Measurements from ENCODE around the gene ITGA2. TPM values are rescaled to one million over a fixed set of nuclear protein-coding genes. Genes with fewer than 3 reads are reported as not detected.

Gene ITGA2
- total RNA-seq, 1 experiment from 2014 or later: 29.0 TPM

DNA sequence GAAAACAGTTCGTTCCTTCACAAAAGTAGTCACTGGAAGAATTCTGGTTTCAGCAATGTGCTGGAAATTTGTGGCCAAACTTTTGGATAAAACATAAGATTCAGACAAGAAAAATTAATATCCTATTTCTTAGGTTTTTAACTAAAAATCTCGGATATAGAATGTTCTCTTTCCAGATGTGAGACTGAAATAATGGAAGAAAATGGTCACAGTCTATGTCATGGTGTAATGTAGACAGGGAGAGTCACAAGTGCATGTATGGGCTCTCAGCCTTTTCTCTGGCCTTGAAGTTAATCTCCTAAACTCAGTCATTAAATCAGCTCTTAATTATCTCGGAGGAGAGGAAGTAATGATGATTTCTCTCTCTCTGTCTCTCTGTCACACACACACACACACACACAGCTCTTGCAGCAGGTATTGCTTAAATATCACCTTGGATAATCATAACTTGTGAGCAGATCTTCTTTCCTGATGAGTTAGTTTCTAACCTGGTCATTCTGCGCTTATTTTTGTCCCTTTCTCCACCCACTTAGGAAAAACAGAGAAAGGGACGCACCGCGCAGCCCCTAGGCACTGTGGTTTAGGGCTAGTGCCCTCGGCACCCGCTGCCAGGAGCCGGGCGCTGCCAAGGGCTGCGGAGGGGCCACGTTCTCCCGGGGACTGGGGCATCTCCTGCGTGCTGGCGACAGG lies 672 bp upstream of the ITGA2 start:
- no peak for DNase-seq (ENCODE audit: low spot score)

- peak; percentile 18 for DNase-seq (ENCODE audit: low spot score)
These were observed 802 bp downstream of the ITGA2 start for GRCh38 chr5:52989781-52990527.

- no peak for DNase-seq (ENCODE audit: low spot score)
These were observed 1.4 kb downstream of the ITGA2 start for GRCh38 chr5:52990528-52990925.

DNA sequence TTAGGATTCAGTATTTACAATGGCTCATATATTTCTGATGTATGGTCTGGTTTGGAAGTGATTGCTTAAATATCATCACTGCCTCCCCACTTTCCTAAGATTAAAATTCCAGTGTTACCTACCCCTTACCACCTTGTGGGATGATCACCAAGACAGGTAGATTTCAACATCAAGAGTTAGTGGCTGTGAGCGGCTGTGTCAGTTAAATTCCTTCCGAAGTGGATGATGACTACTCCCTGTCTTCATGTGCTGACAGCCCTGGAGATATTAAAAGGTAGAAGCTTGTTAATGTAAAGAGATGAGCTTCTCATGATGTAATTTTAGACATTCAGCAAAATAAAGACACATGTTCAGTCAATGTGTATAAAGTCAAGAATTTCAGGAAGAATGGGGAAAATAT lies 4.2 kb downstream of the ITGA2 start:
- DNase-seq (ENCODE audit: low spot score): no peak

- DNase-seq (ENCODE audit: low spot score): no peak
These were observed 5.1 kb downstream of the ITGA2 start for GRCh38 chr5:52994266-52994665.

DNA sequence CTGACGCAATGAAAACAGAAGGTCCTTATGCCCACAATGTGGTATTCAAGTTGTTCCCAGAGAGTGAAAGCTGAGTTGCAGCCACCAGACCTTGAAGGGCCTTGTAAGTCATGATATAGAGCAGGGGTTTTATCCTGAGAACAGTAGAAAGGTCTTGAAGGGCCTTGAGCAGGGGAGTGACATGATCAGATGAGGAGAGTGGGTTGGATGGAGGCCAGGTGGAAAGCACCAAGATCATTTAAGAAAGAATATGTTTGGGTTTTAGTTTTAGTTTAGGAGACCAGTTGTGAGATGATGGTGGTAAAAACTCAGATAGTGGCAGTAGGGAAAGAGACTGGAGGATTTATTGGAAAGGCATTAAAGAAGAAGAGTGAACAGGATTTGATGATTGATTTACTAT lies 5.9 kb downstream of the ITGA2 start:
- no peak for DNase-seq (ENCODE audit: low spot score)

GRCh38 chr5:52995914-52996313 lies 6.8 kb downstream of the ITGA2 start:
- DNase-seq (ENCODE audit: low spot score): no peak

DNA sequence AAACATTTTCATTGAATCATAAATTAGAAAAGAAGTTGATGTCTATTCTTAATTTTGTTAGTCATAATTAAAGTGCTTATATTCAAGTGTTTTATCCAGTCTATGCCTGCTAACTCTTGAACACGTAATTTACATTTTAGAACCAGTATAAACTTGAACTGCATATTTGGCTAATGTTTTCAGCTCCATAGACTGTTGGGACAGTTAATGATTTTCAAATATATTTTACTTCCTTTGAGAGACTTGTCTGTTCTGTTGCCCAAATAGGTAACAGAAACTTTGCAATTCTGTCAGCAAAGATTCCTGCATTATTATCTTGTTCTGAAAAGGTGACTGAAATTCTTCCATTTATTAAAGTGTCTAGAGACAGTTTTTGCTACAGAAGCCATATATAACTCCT lies 7.8 kb downstream of the ITGA2 start:
- DNase-seq (ENCODE audit: low spot score): no peak

- no peak for DNase-seq (ENCODE audit: low spot score)
These were observed 8.3 kb downstream of the ITGA2 start for GRCh38 chr5:52997424-52997823.

DNA sequence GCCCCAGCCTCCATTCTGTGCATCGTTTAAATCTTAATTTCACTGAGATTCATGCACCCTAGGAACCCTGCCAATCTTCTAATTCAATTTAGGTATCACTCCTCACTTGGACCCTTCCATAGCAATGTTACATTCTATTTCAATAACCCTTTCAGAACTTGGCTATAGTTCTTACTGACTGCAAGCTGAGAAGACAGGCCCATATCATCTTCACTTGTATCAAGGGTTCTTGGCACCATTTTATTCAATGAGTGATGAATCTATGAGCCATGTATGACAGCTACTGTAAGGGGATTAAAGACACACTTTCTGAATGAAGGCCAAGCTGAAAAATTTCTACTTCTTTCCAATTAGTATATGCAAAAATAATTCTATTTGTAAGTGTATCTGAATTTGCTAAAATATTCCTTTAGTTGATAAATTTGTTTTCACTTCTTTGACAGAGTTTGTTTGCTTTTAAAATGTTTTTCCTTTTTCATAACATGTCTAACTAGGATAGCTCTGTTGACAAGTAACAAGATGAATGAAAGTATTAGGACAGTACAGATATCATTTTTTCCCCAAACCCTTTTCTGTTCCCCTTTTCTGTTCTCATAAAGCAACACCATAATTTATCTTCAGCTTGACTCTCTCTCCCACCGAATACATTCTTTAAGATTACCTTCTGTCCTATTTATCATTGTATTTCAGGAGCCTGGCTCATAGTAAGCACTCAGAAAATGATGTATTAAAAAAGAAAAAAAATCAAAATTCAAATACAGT lies 9.6 kb downstream of the ITGA2 start:
- DNase-seq (ENCODE audit: low spot score): no peak

DNA sequence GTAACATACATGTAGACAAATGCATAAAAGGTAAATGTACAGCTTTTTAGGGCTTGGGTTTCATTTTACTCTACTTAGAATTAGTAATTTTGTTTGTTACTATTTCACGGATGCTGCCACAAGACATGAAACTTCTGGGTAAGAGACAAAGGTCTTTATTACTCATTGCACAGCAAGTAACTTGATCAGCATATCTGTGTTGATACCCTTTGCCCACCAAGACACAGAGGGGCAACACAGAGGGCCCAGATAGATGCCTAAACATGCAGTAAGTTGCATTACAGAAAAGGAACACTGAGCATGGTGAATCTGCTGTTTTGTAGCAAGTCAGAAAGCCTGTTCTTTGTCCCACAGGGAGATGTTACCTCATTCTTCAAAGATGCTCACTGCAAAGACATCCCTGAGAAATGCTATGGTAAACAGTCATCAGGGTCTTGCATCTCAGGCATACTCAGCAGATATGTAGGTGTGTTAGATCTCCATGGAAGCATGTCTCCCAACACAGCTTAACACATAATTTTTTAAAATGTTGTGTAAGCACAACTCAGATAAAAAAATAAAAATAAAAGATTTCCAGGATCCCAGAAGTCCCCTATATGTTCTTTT lies 10.3 kb downstream of the ITGA2 start:
- no peak for DNase-seq (ENCODE audit: low spot score)

DNA sequence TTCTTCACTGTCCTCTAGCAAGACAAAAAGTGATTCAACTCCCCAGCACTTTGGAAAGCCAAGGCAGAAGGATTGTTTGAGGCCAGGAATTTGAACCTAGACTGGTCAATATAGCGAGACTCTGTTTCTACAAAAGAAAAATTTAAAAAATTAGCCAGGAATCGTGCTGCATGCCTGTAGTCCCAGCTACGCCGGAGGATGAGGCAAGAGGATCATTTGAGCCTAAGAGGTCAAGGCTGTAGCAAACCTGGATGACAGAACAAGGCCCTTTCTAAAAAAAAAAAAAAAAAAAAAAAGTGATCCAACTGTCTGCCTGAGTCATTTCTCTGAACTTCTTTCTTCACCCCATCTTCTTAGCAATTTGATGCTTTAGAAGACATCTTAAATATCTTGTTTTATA lies 12.4 kb downstream of the ITGA2 start:
- DNase-seq (ENCODE audit: low spot score): no peak

GRCh38 chr5:53002491-53002890 lies 13.3 kb downstream of the ITGA2 start:
- no peak for DNase-seq (ENCODE audit: low spot score)

- no peak for DNase-seq (ENCODE audit: low spot score)
These were observed 14.0 kb downstream of the ITGA2 start for GRCh38 chr5:53003144-53003543.

- no peak for DNase-seq (ENCODE audit: low spot score)
These were observed 18.0 kb downstream of the ITGA2 start for GRCh38 chr5:53006911-53007890.

DNA sequence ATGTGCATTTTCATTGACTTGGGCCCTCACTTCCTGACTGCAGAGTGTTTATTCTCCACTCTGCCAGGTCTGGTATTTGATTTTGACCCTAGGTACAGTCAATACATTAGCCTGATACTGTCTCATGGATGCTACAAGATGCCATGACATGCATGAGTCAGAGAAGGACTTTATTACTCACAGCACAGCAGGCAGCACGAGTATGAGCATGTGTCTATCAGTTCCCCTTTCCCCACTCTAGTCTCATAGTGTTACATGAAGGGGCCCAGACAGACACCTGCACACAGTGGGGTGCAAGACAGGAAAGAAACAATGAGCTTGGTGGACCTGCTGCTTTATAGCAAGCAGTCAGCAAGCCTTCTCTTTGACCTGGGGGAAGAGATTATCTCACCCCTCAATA lies 19.6 kb downstream of the ITGA2 start:
- DNase-seq (ENCODE audit: low spot score): no peak

GRCh38 chr5:53009816-53010215 lies 20.7 kb downstream of the ITGA2 start:
- no peak for DNase-seq (ENCODE audit: low spot score)

DNA sequence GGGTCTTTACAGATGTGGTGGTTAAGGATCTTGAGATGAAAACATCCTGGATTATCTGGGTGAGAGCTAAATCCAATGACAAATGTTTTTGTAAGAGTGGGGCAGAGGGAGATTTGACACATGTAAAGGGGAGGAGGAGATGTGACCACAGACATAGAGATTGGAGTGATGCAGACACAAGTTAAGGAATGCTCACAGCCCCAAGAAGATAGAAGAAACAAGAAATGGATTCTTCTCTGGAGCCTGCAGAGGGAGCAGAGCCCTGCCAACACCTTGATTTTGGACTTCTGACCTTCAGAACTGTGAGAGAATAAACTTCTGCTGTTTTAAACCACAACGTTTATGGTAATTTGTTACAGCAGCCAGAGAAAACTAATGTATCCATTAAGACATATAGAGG lies 21.7 kb downstream of the ITGA2 start:
- DNase-seq (ENCODE audit: low spot score): no peak

GRCh38 chr5:53011233-53011632 lies 22.1 kb downstream of the ITGA2 start:
- DNase-seq (ENCODE audit: low spot score): no peak

DNA sequence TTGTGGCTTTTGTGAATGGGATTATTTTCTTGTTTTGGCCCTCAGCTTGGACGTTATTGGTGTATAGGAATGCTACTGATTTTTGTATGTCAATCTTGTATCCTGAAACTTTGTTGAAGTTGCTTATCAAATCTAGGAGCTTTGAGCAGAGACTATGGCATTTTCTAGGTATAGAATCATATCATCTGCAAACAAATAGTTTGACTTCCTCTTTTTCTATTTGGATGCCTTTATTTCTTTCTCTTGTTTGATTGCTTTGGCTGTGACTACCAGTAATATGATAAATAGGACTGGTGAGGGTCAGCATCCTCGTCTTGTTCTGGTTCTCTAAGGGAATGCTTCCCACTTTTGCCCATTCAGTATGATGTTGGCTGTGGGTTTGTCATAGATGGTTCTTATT lies 24.7 kb downstream of the ITGA2 start:
- no peak for DNase-seq (ENCODE audit: low spot score)

- DNase-seq (ENCODE audit: low spot score): no peak
These were observed 28.2 kb downstream of the ITGA2 start for GRCh38 chr5:53017383-53017782.
